ENCODE data around the gene VASH2.

DNA sequence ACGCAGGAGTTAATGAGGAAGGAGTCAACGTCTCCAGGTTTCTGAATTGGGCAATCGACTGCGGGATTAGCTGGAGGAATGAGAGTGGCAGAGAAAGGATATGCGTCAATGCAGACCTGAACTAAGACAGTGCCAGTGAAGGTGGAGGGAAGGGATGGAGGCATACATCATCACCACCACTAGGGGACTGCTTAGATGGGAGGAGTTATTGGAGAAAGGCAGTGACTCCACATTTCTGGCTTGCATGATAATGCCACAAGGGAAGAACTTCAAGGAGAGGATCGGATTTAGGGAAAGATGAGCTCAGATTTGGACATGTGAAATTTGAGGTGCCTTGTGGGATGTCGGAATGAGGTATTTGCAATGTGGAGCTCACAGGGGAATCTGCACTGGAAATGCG is 17.5 kb downstream of the VASH2 start:
- TF ChIP-seq, protein P1, sequence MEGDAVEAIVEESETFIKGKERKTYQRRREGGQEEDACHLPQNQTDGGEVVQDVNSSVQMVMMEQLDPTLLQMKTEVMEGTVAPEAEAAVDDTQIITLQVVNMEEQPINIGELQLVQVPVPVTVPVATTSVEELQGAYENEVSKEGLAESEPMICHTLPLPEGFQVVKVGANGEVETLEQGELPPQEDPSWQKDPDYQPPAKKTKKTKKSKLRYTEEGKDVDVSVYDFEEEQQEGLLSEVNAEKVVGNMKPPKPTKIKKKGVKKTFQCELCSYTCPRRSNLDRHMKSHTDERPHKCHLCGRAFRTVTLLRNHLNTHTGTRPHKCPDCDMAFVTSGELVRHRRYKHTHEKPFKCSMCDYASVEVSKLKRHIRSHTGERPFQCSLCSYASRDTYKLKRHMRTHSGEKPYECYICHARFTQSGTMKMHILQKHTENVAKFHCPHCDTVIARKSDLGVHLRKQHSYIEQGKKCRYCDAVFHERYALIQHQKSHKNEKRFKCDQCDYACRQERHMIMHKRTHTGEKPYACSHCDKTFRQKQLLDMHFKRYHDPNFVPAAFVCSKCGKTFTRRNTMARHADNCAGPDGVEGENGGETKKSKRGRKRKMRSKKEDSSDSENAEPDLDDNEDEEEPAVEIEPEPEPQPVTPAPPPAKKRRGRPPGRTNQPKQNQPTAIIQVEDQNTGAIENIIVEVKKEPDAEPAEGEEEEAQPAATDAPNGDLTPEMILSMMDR (IDR thresholded peaks at IDR 0.05), result no peak
- no peak for TF ChIP-seq POLR2A (IDR thresholded peaks at IDR 0.05)

Data from vagina (tissue), 2 donors.